GM23248 (cell line): ENCODE data around the gene RFX8.

Source experiments
- EZH2 ChIP-seq: fragments of 200-600 bp; sonication (generic); IDR thresholded peaks from 2 replicates; pipeline ENCODE4 v1.6.1; 2018; ENCODE audit warnings: antibody characterized with exemption, mild to moderate bottlenecking; ENCODE audit not compliant: insufficient read depth, poor library complexity, severe bottlenecking
- EZH2phosphoT487 ChIP-seq: fragments of 200-600 bp; sonication (generic); IDR thresholded peaks from 2 replicates; pipeline ENCODE4 v1.6.1; 2018; ENCODE audit warnings: antibody characterized with exemption, moderate library complexity, mild to moderate bottlenecking, low read depth; ENCODE audit not compliant: insufficient read depth

GRCh38 chr2:101501443-101501842 is 26.5 kb upstream of the RFX8 start:
- TF ChIP-seq EZH2 (no peak), EZH2phosphoT487 (no peak)
